Tibial nerve (tissue), 4 donors: ENCODE data around the gene SMOC1. TPM values are rescaled to one million over a fixed set of nuclear protein-coding genes. Genes with fewer than 3 reads are reported as not detected.

Source experiments
- DNase-seq, 2 donors: peaks; one replicate each; pipeline ENCODE4 v3.0.0-alpha.2; 2019; ENCODE audit warnings: low spot score in 2 of 2
- H3K27ac ChIP-seq, 4 donors: fragments of 200-600 bp; sonication (generic) in 3 of 4; one replicate each; pipeline ENCODE4 v1.5.1; 2017 to 2019; ENCODE audit warnings: mild to moderate bottlenecking in 1 of 4
- H3K27me3 ChIP-seq, 2 donors: fragments of 200-600 bp; sonication (generic) in 1 of 2; one replicate each; pipeline versions ENCODE4 v1.5.1 to v1.6.0; 2017 to 2019
- H3K36me3 ChIP-seq, 3 donors: fragments of 200-600 bp; sonication (generic); one replicate each; pipeline ENCODE4 v1.5.1; 2018 to 2019
- H3K4me1 ChIP-seq, 4 donors: fragments of 200-600 bp; sonication (generic) in 3 of 4; one replicate each; pipeline ENCODE4 v1.5.1; 2017 to 2019
- H3K4me3 ChIP-seq, 4 donors: fragments of 200-600 bp; sonication (generic) in 3 of 4; one replicate each; pipeline ENCODE4 v1.5.1; 2017 to 2019; ENCODE audit warnings: mild to moderate bottlenecking in 1 of 4, moderate library complexity in 1 of 4
- H3K9me3 ChIP-seq, 4 donors: fragments of 200-600 bp; sonication (generic) in 3 of 4; one replicate each; pipeline ENCODE4 v1.5.1; 2017 to 2019
- EP300 ChIP-seq, 2 donors: sonication (generic); formaldehyde crosslinking; IDR thresholded peaks; one replicate each; pipeline ENCODE4 v1.6.1; 2017; ENCODE audit warnings: antibody characterized with exemption in 2 of 2, mild to moderate bottlenecking in 1 of 2
- POLR2A ChIP-seq, 2 donors: fragments of 450-650 bp; IDR thresholded peaks; one replicate each; pipeline ENCODE4 v1.6.1; 2017; ENCODE audit warnings: antibody characterized with exemption in 2 of 2, mild to moderate bottlenecking in 2 of 2, moderate library complexity in 2 of 2
- WGBS, 2 donors: methylation state at CpG; one replicate each; pipeline ENCODE4 v1.1.5; 2018; 5-methylcytosine and 5-hydroxymethylcytosine counted together
- total RNA-seq, 4 donors: library from RNA; depleted of rRNA; stranded (reverse); fragments of >200 nt; gene quantifications; one replicate each; pipeline ENCODE4 v1.1.0, GENCODE V29; 2016
- TF ChIP-seq, protein P1 (sequence below), 5 experiments: fragments of 200-600 bp in 3 of 5; fragments of 450-650 bp in 2 of 5; sonication (generic) in 3 of 5; IDR thresholded peaks; one replicate each; pipeline ENCODE4 v1.5.1; 2016 to 2019; ENCODE audit warnings: antibody characterized with exemption in 5 of 5, mild to moderate bottlenecking in 3 of 5, moderate library complexity in 2 of 5

SMOC1 gene
- total RNA-seq, 4 donors from 2014 or later = 6.0 to 14.4 (median 13.3) TPM

DNA sequence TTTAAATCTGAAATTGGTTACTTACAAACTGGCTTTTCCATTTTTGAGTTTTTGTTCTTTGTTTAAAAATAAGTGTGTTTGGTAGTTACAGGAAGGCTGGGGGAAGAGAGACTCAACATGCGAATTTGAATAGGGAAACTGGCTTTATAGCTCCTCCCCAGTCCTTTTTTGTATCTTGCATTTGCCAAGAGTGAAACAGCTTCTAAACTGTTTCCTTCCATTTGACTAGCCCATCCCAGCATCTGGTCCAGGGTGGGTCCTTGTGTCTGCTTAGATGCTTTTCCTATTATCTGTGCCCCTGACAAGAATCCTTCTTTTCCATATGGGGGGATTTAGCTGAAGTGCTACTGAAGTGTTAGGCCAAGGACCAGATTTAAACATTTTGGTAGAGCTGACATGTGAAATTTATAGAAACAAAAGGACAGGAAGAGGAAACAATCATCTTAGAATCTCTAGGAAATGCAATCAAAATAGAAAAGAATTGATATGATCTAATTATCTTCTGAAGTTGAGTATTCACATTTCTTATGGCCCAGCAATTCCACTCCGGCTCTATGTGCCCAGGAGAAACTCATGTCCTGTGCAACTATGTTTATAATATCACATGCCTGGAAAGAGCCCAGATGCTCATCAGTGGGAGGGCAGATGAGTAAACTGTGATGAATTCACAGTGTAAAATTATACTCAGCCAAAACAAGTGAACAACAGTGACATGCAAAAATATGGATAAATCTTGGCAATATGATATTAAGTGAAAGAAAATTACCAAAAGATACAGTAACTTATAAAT, 7.4 kb downstream of the SMOC1 start:
- H3K9me3 ChIP-seq = peaks cover 0 to 5% (median 0%) of the 10 kb centered on the region in 4 donors
- DNase-seq = no peak
- TF ChIP-seq POLR2A (IDR thresholded peaks at IDR 0.05) = no peak
- TF ChIP-seq EP300 (IDR thresholded peaks at IDR 0.05) = no peak
- TF ChIP-seq, protein P1, sequence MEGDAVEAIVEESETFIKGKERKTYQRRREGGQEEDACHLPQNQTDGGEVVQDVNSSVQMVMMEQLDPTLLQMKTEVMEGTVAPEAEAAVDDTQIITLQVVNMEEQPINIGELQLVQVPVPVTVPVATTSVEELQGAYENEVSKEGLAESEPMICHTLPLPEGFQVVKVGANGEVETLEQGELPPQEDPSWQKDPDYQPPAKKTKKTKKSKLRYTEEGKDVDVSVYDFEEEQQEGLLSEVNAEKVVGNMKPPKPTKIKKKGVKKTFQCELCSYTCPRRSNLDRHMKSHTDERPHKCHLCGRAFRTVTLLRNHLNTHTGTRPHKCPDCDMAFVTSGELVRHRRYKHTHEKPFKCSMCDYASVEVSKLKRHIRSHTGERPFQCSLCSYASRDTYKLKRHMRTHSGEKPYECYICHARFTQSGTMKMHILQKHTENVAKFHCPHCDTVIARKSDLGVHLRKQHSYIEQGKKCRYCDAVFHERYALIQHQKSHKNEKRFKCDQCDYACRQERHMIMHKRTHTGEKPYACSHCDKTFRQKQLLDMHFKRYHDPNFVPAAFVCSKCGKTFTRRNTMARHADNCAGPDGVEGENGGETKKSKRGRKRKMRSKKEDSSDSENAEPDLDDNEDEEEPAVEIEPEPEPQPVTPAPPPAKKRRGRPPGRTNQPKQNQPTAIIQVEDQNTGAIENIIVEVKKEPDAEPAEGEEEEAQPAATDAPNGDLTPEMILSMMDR (IDR thresholded peaks at IDR 0.05) = no peak

DNA sequence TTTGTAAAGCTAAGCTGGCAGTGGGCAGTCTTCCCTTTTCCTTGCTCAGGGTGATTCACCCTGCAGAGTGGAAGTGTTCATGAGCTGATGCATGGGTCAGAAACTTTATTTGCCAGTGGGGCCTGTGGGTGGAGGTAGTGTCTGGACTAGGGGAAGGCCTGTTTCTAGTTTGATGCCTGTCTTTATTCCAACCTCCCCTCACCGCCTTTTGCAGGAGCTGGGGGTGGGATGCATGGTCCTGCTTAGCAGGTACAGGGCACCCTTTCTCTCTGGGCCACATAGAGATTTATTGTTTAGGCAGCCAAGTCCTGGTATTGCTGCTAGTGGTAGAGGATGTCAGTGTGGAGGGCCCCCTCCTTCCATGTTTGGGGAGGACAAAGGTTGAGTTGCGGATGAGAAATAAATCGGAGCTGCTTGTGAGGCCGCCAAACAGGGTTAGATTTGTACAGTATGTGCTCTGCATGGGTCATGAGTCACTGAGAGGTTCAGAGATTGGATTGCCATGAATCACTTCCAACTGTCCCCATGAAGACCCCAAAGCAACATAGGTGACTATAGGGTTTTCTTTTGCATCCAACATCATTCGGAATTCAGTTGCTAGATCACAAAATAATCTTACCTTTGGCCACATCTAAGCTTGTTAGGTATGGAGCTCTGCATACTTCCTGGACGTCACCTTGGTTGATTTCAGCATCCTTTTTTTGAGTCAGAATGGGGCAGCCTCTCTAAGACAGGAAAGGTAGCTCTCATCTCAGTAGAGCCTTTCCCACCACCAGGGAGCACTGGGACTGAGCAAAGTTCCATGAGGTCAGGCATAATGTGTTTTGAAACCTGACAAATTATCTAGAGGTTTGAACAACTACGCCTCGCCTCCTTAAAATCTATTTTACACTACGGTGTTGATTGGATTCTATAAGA, 8.8 kb downstream of the SMOC1 start:
- Histone ChIP-seq H3K4me3 (no peak overlapping the region), H3K4me1 (no peaks in the 10 kb centered on the region), H3K9me3 (peaks cover 0 to 5% (median 0%) of the 10 kb centered on the region in 4 donors), H3K36me3 (no peaks in the 10 kb centered on the region), H3K27ac (no peak overlapping the region), H3K27me3 (no peaks in the 10 kb centered on the region)
- TF ChIP-seq EP300 (IDR thresholded peaks at IDR 0.05) = no peak
- TF ChIP-seq, protein P1 (IDR thresholded peaks at IDR 0.05) = no peak
- no peak for TF ChIP-seq POLR2A (IDR thresholded peaks at IDR 0.05)
- 71 to 76% methylated on average over 9 of the region's 9 CpGs for WGBS, 2 donors
- DNase-seq = no peak

More for the DNA sequence above, 7.4 kb downstream of the SMOC1 start:
- Histone ChIP-seq H3K27me3 (peaks cover 0 to 6% of the 10 kb centered on the region in 2 donors), H3K27ac (no peak overlapping the region), H3K36me3 (no peaks in the 10 kb centered on the region), H3K4me1 (no peaks in the 10 kb centered on the region), H3K4me3 (no peak overlapping the region)
- 59 to 70% methylated on average over 2 of the region's 2 CpGs for WGBS, 2 donors

DNA sequence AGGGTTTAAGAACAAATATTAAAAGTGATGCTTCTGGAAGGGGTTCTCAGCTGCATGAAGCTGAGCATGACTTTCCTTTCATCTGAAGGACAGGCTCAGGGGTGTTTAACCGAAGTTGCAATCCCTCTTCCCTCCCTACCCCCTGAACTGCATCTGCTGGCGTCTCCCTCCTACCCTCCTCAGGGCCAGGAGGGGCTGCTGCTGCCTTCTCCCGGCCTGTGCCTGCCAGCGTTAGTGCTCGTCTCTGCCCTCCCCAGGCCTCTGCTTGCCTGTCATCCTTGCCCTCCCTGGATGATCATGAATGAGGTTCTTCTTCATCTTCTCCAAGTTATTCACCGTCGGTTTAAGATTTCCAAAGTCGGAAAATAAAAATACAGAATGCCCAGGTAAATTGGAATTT, 12.2 kb downstream of the SMOC1 start:
- 49 to 53% methylated on average over 8 of the region's 8 CpGs for WGBS, 2 donors

DNA sequence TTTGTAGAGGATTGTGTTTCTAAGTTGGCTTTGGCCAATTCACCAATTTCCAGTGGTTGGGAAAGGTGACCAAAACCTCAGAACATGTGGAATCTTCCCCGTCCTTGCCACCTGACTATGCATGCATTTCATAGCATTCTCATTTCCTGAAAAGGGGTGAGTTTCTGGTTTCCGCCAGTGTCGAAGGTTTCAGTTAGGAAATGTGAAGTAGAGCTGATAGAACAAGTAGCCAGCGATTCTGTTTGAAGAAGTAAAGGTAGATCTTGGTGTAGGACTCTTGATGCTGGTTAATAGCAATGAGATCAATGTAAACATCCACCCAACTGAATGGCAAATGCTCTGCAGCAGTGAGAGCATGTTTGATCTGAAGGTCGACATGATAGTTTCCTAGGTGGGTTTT, 15.9 kb downstream of the SMOC1 start:
- H3K4me3 ChIP-seq = no peak overlapping the region
- TF ChIP-seq, protein P1 (IDR thresholded peaks at IDR 0.05) = no peak
- no peak for TF ChIP-seq EP300 (IDR thresholded peaks at IDR 0.05)
- TF ChIP-seq POLR2A (IDR thresholded peaks at IDR 0.05) = no peak
- no peaks in the 10 kb centered on the region for H3K27me3 ChIP-seq
- H3K4me1 ChIP-seq = no peaks in the 10 kb centered on the region
- peaks cover 0 to 5% (median 0%) of the 10 kb centered on the region in 3 donors for H3K36me3 ChIP-seq
- peaks cover 0 to 24% (median 2%) of the 10 kb centered on the region in 4 donors for H3K9me3 ChIP-seq
- H3K27ac ChIP-seq = no peak overlapping the region
- no peak for DNase-seq
- 78 to 79% methylated on average over 5 of the region's 5 CpGs for WGBS, 2 donors

More for the DNA sequence above, 12.2 kb downstream of the SMOC1 start:
- H3K36me3 ChIP-seq = no peaks in the 10 kb centered on the region
- H3K27ac ChIP-seq = no peak overlapping the region
- H3K9me3 ChIP-seq = peaks cover 0 to 7% (median 0%) of the 10 kb centered on the region in 4 donors
- TF ChIP-seq EP300 (IDR thresholded peaks at IDR 0.05) (no peak), POLR2A (IDR thresholded peaks at IDR 0.05) (no peak)
- TF ChIP-seq, protein P1 (IDR thresholded peaks at IDR 0.05) = no peak
- H3K27me3 ChIP-seq = no peaks in the 10 kb centered on the region
- no peak for DNase-seq
- H3K4me3 ChIP-seq = no peak overlapping the region
- no peaks in the 10 kb centered on the region for H3K4me1 ChIP-seq
